HG02885 (cell line): ENCODE data around the gene CHAMP1.
"Not testable (repeated sequence)": the region's sequence is repeated elsewhere in the genome, so short reads cannot be mapped to it uniquely, and the experiment has no call there.

Experiments used
- ATAC-seq: cut with Tn5 transposase; IDR thresholded peaks from one replicate; pipeline ENCODE4 v1.9.1; 2021; ENCODE audit warnings: mild to moderate bottlenecking; ENCODE audit not compliant: unreplicated experiment, poor library complexity

CHAMP1 gene

DNA sequence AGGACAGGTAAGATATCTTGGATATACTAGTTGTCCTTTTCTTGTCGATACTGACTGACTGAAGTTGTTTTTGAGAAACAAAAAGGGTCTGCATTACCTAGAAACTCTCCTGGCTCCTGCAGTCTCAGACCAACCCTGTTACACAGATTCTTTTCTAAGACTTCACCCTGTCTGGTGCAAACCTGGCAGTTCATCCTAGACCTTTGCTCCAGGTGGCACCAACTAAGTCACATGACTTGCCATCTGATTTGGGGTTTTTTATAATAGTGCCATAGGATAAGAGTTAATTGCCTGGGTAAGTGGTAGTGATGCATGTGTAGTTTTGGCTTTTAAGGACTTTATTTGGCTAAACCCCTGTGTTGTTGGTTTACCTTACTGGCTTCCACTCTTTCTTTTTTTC lies 14.3 kb downstream of the CHAMP1 start:
- no peak for ATAC-seq

DNA sequence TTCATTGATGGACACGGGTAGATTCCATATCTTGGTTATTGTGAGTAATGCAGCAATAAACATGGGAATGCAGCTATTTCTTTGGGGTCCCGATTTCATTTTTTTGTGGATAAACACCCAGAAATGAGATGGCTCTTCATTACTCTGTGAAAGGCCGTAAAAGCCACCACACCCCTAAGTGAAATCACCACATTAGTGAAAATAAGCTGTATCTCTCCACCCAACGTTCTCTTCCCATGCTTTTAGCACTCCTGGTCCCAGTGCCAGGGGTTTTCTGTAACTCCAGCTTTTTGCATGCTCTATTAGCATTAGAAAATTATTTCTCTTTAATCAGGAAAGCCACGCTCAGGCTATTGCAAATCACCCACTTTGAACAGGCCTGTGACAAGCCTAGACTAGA lies 15.8 kb downstream of the CHAMP1 start:
- ATAC-seq, result no peak

DNA sequence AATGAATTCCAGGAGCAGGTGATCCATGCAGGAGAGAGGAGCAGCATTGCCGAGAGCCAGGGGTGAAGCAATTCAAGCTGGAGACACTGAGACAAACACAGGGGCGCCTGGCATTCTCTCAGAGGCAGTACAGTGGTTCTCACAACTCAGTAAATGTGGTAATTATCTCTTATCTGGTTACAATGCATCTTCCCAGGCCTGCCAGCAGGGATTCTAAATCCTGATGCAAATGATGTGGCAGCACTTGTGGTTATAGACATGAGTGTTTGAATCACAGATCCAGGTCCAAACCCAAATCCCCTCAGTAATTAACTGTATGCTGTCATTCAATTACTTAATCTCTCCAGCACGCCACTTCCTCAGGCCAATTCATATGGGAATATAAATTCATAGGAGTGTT lies 19.6 kb downstream of the CHAMP1 start:
- not testable (repeated sequence) for ATAC-seq

DNA sequence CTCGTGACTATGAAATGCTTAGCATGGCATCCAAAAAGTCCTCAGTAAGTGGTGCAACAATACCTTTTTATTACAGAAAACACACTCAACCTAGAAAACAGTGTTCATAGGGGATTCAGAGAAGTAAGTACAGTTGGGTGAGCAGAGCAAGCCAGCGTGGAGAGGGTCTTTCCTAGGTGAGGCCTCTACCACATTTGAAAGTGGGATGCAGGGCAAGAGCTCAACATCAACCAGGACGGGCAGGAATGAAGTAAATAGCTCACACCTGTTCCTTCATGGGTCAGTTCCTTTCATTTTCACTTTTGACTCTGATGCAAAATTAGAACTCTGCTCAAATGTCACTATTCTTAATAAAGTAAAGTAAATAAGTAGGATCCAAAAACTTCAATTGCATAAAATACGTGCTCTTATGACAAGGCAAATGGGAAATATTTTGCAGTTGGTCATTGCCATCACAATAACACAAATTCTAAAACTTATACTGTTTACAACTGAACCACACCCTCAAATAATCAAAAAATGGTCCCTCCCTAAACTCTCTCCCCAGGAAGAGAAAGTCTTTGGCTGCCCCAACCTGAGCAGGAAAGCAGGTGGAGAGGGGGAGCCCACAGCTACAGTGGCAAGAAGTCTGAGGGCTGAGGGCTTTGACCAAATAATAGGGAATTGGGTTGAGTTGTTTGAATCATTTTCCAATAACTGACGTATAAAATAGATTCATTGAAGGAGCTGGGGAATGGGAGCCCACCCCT lies 20.2 kb downstream of the CHAMP1 start:
- ATAC-seq, result no peak

DNA sequence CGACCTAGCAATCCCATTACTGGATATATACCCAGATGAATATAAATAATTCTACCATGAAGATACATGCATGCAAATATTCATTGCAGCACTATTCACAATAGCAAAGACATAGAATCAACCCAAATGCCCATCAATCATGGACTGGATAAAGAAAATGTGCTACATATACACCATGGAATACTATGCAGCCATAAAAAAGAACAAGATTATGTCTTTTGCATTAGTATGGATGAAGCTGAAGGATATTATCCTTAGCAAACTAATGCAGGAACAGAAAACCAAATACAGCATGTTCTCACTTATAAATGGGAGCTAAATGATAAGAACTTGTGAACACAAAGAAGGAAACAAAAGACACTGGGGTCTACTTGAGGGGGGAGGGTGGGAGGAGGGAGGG lies 22.2 kb downstream of the CHAMP1 start:
- ATAC-seq, result not testable (repeated sequence)

DNA sequence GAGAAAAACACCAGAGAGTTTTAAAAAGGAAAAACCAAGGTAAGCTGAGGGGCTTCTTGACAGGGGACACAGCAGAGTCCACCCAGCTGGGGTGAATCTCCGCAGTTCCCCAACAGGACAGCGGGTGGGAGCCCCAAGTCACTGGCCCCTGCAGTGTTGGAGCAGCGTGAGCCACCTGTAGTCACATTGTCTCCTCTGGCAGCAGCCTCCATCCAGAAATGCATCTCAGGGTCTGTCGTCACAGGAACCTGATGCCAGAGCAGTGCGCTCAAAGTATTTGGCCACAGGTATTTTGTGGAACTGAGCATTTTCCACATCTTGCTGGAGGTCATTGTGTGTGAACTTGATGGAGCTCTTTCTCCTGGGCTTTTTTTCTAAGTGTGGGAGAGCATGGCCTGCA lies 24.7 kb downstream of the CHAMP1 start:
- ATAC-seq, result no peak

DNA sequence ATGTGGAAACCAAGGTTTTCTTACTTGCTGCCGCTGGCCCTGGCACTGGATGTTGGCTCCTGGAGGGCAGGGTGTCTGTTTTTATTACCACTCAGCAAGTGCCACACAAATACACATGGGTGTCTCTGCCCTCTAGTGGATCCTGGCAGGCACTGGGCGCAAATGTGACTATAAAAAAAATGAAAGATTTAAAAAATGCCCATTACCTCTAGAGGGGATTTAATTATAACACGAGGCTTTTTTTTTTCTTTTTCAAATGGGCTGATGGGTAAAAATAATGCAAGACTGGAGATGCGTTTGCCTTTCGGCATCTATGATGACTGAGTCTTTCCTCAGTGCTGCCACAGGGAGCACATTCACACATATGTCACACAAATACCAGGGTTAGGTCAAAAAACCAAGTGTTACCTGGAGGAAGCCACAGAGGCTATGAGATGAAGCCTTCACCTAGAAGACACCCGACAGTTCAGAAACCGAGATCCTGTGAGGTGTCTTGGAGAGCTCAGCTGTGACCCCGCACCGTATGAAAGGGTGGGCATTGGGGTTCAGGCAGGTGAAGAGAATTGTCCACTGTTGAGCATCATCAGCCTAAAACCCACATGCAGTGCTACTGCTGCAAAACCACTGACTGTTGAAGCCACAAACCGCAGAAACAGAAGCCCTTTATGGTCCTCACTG lies 25.7 kb downstream of the CHAMP1 start:
- no peak for ATAC-seq

DNA sequence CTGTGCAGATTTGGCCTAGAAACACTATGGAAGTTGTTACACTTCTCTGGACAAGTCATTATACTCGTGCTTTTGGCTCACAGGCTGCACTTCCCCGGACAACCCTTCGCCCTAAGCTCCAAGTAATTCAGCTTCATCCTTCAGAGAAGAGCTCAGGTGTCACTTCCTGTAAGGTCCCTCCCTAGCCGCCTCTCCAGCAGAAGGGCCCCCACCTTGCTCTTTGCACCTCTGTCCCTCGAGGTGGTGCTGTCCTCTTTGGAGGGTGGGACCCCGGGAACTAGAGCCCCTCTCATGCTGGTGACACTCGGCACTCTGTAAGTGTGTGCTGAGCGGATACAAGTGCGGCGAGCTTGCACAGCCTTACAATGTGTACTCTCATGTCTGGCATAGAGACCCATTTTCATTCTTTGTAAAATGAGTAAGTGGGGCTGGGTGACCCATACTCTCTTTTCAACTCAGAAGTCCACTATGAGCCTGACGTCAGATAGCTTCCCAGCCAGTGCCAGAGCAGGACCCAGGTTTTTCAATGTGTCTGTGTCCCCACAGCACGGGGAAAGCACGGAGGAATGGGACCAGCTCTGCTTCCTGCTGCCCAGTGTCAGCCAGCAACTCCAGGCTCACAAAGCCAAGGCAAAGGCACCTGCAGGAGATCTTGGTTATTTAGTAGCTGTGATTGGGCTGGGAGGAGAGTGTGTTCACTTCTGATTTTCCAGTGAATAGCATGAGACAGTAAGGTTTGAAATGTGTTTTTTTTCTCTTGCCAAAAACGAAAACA lies 26.9 kb downstream of the CHAMP1 start:
- ATAC-seq, result no peak

DNA sequence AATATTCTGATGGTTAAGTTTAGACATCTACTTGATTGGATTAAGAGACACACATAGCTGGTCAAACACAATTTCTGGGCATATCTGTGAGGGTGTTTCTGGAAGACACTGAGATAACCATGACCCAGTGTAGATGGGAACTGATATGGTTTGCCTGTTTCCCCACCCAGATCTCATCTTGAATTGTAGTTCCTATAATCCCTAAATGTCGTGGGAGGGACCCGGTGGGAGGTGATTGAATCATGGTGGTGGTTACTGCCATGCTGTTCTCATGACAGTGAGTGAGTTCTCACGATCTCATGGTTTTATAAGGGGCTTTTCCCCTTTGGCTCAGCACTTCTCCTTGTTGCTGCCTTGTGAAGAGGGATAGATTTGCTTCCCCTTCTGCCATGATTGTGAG lies 33.0 kb downstream of the CHAMP1 start:
- not testable (repeated sequence) for ATAC-seq

DNA sequence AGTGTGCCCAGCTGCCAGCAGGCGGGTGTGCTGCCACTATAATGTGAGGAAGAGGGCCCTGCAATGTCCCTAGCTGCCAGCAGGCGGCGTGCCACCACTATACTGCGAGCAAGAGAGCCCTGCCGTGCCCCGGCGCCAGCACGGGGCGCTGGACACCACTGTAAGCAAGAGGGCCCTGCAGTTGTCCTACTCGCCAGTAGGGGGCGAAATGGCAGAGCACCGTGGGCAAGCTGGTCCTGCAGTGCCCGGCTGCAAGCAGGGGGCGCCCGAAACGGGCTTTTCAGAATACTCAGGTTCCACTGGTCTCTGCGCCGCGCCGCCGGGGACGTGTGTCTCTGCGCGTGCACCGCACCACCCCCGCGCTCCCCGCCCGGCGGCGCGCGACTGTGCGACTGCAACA lies 38.5 kb downstream of the CHAMP1 start:
- ATAC-seq, result not testable (repeated sequence)

DNA sequence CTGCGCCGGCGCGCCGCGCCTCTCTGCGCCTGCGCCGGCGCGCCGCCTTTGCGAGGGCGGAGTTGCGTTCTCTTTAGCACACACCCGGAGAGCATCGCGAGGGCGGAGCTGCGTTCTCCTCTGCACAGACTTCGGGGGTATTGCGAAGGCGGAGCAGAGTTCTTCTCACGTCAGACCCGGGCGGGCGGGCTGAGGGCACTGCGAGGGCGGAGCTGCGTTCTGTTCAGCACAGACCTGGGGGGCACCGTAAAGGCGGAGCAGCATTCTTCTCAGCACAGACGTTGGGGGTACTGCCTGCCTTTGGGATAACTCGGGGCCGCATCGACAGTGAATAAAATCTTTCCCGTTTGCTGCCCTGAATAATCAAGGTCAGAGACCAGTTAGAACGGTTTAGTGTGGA lies 39.1 kb downstream of the CHAMP1 start:
- ATAC-seq, result not testable (repeated sequence)
